Tibial nerve (tissue), 4 donors: ENCODE data around the gene DHRS13. TPM values are rescaled to one million over a fixed set of nuclear protein-coding genes. Genes with fewer than 3 reads are reported as not detected.
A peak's percentile ranks its signal among the peaks of the same experiment; 100 is the strongest.

ENCODE experiments used
- DNase-seq, 2 donors: peaks; one replicate each; pipeline ENCODE4 v3.0.0-alpha.2; 2019; ENCODE audit warnings: low spot score in 2 of 2
- H3K27ac ChIP-seq, 4 donors: fragments of 200-600 bp; sonication (generic) in 3 of 4; one replicate each; pipeline ENCODE4 v1.5.1; 2017 to 2019; ENCODE audit warnings: mild to moderate bottlenecking in 1 of 4
- H3K27me3 ChIP-seq, 2 donors: fragments of 200-600 bp; sonication (generic) in 1 of 2; one replicate each; pipeline versions ENCODE4 v1.5.1 to v1.6.0; 2017 to 2019
- H3K36me3 ChIP-seq, 3 donors: fragments of 200-600 bp; sonication (generic); one replicate each; pipeline ENCODE4 v1.5.1; 2018 to 2019
- H3K4me1 ChIP-seq, 4 donors: fragments of 200-600 bp; sonication (generic) in 3 of 4; one replicate each; pipeline ENCODE4 v1.5.1; 2017 to 2019
- H3K4me3 ChIP-seq, 4 donors: fragments of 200-600 bp; sonication (generic) in 3 of 4; one replicate each; pipeline ENCODE4 v1.5.1; 2017 to 2019; ENCODE audit warnings: mild to moderate bottlenecking in 1 of 4, moderate library complexity in 1 of 4
- H3K9me3 ChIP-seq, 4 donors: fragments of 200-600 bp; sonication (generic) in 3 of 4; one replicate each; pipeline ENCODE4 v1.5.1; 2017 to 2019
- EP300 ChIP-seq, 2 donors: sonication (generic); formaldehyde crosslinking; IDR thresholded peaks; one replicate each; pipeline ENCODE4 v1.6.1; 2017; ENCODE audit warnings: antibody characterized with exemption in 2 of 2, mild to moderate bottlenecking in 1 of 2
- POLR2A ChIP-seq, 2 donors: fragments of 450-650 bp; IDR thresholded peaks; one replicate each; pipeline ENCODE4 v1.6.1; 2017; ENCODE audit warnings: antibody characterized with exemption in 2 of 2, mild to moderate bottlenecking in 2 of 2, moderate library complexity in 2 of 2
- WGBS, 2 donors: methylation state at CpG; one replicate each; pipeline ENCODE4 v1.1.5; 2018; 5-methylcytosine and 5-hydroxymethylcytosine counted together
- total RNA-seq, 4 donors: library from RNA; depleted of rRNA; stranded (reverse); fragments of >200 nt; gene quantifications; one replicate each; pipeline ENCODE4 v1.1.0, GENCODE V29; 2016
- TF ChIP-seq, protein P1 (sequence below), 5 experiments: fragments of 200-600 bp in 3 of 5; fragments of 450-650 bp in 2 of 5; sonication (generic) in 3 of 5; IDR thresholded peaks; one replicate each; pipeline ENCODE4 v1.5.1; 2016 to 2019; ENCODE audit warnings: antibody characterized with exemption in 5 of 5, mild to moderate bottlenecking in 3 of 5, moderate library complexity in 2 of 5

DHRS13 gene, protein sequence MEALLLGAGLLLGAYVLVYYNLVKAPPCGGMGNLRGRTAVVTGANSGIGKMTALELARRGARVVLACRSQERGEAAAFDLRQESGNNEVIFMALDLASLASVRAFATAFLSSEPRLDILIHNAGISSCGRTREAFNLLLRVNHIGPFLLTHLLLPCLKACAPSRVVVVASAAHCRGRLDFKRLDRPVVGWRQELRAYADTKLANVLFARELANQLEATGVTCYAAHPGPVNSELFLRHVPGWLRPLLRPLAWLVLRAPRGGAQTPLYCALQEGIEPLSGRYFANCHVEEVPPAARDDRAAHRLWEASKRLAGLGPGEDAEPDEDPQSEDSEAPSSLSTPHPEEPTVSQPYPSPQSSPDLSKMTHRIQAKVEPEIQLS
- 10 to 100 TPM in 1 of 4 donors, 1 to 10 TPM in 3; 2.4 to 21.9 (median 8.8) TPM for total RNA-seq

DNA sequence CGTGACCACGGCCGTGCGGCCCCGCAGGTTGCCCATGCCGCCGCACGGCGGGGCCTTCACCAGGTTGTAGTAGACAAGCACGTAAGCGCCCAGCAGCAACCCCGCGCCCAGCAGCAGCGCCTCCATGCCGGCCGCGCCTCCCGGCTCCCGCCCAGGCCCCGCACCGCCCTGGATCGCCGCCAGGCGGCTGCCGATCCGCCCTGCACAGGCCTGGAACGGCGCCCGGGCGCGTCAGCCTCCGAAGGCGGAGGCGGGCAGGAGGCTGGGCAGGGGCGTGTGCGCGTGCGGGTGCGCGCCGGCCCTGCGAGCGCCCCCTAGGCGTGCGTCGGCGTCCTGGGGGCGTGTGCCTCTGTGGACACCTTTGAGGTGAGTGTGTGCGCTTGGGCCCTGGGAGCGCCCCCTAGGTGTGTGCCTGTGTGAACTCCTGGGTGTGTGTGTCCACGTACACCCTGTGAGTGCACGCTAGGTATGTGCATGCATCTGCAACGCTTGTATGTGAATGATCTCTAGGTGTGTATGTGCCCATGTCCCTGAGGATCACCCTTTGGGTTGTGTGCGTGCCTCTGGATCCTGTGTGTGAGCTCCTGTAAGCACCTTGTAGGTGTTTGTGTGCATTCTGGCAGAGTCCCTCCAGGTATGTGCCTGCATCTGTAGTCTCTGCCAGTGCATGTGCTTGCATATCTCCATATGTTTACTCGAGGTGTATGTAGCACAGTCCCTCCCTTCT lies at the start of gene DHRS13:
Gene DHRS13 (minus strand): TSS at position 261 of the 727 bp plus-strand sequence. CDS start 135 bp downstream, at position 126.
- Histone ChIP-seq H3K4me3 (peak within 1 kb of the TSS; percentile 62 to 92 (median 80)), H3K27me3 (no peaks in the 10 kb centered on the region), H3K4me1 (peaks cover 0 to 51% (median 12%) of the 10 kb centered on the region in 4 donors), H3K36me3 (peaks cover 0 to 25% (median 0%) of the 10 kb centered on the region in 3 donors), H3K27ac (peak within 1 kb of the TSS; percentile 52 to 87 (median 77)), H3K9me3 (no peaks in the 10 kb centered on the region)
- TF ChIP-seq POLR2A (IDR thresholded peaks at IDR 0.05) (peak in 1 of 2 donors; percentile 34), EP300 (IDR thresholded peaks at IDR 0.05) (peak in 1 of 2 donors; percentile 22)
- TF ChIP-seq, protein P1, sequence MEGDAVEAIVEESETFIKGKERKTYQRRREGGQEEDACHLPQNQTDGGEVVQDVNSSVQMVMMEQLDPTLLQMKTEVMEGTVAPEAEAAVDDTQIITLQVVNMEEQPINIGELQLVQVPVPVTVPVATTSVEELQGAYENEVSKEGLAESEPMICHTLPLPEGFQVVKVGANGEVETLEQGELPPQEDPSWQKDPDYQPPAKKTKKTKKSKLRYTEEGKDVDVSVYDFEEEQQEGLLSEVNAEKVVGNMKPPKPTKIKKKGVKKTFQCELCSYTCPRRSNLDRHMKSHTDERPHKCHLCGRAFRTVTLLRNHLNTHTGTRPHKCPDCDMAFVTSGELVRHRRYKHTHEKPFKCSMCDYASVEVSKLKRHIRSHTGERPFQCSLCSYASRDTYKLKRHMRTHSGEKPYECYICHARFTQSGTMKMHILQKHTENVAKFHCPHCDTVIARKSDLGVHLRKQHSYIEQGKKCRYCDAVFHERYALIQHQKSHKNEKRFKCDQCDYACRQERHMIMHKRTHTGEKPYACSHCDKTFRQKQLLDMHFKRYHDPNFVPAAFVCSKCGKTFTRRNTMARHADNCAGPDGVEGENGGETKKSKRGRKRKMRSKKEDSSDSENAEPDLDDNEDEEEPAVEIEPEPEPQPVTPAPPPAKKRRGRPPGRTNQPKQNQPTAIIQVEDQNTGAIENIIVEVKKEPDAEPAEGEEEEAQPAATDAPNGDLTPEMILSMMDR (IDR thresholded peaks at IDR 0.05): peak; percentile 88 to 93 (median 91)
- 3 to 11% methylated on average over 3 to 4 of the region's 55 CpGs for WGBS, 2 donors
- peak; percentile 62 to 70 for DNase-seq

DNA sequence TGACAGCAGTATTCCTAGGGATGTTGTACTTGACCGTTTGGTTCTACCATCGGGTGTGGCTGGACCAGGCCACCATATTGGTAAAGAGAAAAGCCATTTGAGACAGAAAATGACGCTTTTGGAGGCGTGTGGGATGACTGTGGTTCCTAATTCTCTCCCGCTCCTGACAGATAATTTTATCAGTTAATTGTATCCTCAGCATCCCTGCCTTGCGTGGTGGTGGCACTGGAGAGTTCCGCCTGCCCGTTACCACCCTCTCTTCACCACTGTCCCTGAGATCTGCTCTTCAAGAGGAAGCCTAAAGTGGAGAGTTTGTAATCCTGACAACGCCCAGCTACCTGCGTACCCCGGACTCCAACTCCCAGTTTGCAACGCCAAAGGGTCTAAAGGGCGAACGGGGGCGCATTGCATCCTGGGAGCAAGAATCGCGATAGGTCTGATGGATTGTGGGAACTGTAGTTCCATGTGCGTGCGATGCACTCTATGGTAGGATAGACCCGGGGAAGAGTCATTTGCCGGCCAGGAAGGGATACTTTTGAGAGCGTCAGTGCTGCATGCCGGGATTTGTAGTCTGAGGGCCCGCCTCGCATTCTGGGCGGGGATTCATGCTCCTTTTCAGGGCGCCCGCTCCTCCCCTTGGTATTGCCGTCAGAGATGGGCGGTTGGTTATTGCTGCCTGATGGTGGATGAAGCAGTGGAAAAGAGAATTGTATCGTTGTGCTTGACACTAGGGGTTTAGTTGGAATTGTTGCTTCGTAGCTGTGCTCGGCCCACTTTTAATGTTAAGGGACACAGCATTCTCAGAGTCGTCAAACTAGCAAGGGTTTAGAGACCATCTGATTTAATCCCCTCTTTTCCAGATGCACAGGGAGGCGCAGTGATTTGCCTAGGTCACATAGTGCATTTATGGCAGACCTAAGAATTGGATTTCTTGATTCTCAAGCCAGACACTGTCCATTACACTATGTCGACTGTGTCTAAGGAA lies 49.4 kb upstream of the DHRS13 start:
- Histone ChIP-seq H3K27me3 (no peaks in the 10 kb centered on the region), H3K4me1 (peaks cover 0 to 28% (median 23%) of the 10 kb centered on the region in 4 donors), H3K9me3 (no peaks in the 10 kb centered on the region), H3K27ac (peak overlapping the region; percentile 95 to 97 (median 96)), H3K4me3 (peak overlapping the region; percentile 52 to 93 (median 73)), H3K36me3 (no peaks in the 10 kb centered on the region)
- TF ChIP-seq, protein P1 (IDR thresholded peaks at IDR 0.05): peak in 3 of 5 experiments; percentile 5 to 25 (median 14)
- TF ChIP-seq EP300 (IDR thresholded peaks at IDR 0.05): peak; percentile 85 to 88
- peak in 1 of 2 donors; percentile 24 for TF ChIP-seq POLR2A (IDR thresholded peaks at IDR 0.05)
- WGBS, 2 donors: 3 to 5% methylated on average over 34 to 36 of the region's 36 CpGs
- DNase-seq: peak; percentile 93 to 98

DNA sequence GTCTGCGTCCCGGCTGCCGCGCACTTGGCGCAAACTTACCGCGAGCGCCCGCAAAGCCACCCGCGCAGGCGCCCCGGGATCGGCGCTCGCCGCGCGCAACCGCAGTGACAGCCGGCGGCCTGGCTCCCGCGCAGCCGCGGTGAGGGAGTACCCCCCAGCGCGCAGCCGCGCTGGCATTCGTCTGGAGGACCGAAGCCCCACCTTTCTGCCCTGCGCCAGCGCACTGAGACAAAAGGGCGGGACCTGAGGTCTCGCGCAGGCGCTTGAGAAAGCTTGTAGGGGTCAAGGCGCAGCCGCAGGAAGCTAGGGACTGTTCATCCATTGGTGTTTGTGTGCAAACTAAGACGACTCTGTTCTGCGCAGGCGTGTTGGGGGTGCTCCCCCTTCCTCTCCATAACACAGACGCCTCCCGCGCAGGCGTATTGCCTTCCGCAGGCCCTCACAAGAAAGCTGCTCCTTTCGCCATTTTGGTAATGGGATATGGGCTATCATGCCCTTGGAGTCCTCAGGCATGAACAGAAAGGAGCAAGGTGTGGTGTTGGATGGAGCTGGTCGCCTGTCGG lies 48.6 kb upstream of the DHRS13 start, which contains the start of gene PHF12:
Gene PHF12 (minus strand): TSS at position 91 of the 563 bp plus-strand sequence. CDS start 558 bp downstream, outside the sequence.
- H3K36me3 ChIP-seq: no peaks in the 10 kb centered on the region
- peak; percentile 97 to 98 for DNase-seq
- H3K4me3 ChIP-seq: peak within 1 kb of the TSS; percentile 81 to 99 (median 88)
- H3K27me3 ChIP-seq: no peaks in the 10 kb centered on the region
- TF ChIP-seq POLR2A (IDR thresholded peaks at IDR 0.05) (peak; percentile 75 to 82), EP300 (IDR thresholded peaks at IDR 0.05) (peak in 1 of 2 donors; percentile 94)
- TF ChIP-seq, protein P1 (IDR thresholded peaks at IDR 0.05): peak in 1 of 5 experiments; percentile 24
- peaks cover 0 to 35% (median 30%) of the 10 kb centered on the region in 4 donors for H3K4me1 ChIP-seq
- peak within 1 kb of the TSS; percentile 95 to 97 (median 96) for H3K27ac ChIP-seq
- WGBS, 2 donors: 0 to 2% methylated on average over 13 to 51 of the region's 51 CpGs
- no peaks in the 10 kb centered on the region for H3K9me3 ChIP-seq

DNA sequence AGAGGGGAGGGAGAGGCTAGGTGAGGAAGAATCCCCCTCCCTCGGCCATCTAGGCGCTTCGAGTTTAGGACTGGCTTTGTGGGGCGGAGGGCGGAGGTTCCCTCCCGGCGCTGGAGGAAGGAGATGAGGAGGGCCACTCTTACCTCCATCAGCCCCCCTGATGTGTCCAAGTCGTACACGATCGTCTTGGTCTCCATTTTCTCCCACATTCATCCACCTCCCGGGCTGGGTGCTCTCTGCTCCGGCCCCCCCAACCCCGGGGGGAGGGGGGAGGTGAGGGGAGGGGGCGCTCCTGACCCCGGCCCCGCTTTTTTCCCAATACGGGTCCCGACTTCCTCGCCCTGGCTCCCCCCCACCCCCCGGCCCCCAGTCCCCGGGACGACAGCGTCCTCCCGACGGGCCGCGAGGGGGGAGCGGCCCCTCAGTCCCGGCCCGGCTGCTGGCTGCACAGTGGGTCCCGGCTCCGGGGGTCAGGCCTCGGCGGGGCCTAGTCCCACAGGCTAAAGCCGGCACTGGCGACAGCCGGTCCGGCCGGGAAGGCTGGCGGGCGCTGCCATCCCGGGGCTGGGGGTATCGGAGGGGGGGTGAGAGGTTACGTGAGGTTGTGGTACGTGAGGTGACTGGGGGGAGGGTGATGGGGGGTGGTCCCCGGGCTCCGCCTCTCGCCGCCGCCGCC lies 48.0 kb upstream of the DHRS13 start:
- peak overlapping the region; percentile 81 to 99 (median 88) for H3K4me3 ChIP-seq
- no peak for DNase-seq
- TF ChIP-seq EP300 (IDR thresholded peaks at IDR 0.05) (no peak), POLR2A (IDR thresholded peaks at IDR 0.05) (no peak)
- TF ChIP-seq, protein P1 (IDR thresholded peaks at IDR 0.05): no peak
- no peaks in the 10 kb centered on the region for H3K27me3 ChIP-seq
- H3K9me3 ChIP-seq: no peaks in the 10 kb centered on the region
- no peaks in the 10 kb centered on the region for H3K36me3 ChIP-seq
- peak overlapping the region; percentile 91 to 96 (median 92) for H3K27ac ChIP-seq
- 1% methylated on average over 29 to 42 of the region's 51 CpGs for WGBS, 2 donors
- H3K4me1 ChIP-seq: peaks cover 0 to 42% (median 36%) of the 10 kb centered on the region in 4 donors
